ENCODE measurements around the gene LARGE1.

DNA sequence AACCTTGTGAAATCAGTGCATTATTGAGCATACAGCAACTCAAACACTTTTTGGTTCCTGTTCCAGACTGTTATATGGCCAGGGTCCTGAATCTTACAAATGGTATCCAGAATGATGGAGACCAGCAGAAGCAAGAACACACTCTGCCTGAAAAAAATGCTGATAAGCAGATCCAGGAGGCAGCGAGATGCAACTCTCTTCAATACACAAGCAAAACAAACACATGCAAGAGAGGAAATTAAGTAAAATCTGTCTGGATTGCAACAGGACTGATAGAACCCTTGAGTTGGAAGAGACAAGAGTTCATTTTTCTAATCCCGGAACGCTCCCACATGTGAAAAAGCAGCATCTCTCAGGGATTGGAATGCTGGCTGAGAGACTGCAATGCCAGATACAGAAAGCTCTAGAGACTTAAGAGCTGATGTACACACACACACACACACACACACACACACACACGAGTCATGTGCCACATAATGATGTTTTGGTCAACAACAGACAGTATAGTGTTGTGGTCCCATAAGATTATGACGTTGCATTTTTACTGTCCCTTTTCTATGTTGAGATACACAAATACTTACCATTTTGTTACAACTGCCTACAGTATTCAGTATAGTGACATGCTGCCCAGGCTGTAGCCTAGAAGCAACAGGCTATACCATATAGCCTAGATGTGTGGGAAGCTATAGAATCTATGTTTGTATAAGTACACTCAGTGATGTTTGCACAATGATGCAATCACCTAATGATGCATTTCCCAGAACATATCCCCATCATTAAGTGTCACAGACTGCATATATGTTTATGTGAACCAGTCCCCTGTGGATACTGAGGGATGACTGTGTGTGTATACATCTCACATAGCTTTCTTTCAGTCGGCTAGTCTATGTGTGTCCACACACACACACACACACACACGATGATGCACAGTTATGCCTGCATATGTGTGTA lies 406.6 kb downstream of the LARGE1 start:
- TF ChIP-seq POLR2AphosphoS5 (IDR thresholded peaks at IDR 0.05; ENCODE audit: low read depth, low read length) (no peak), SIN3A (IDR thresholded peaks at IDR 0.05; ENCODE audit: borderline replicate concordance, insufficient read depth, low read length) (no peak)
- TF ChIP-seq, protein P1, sequence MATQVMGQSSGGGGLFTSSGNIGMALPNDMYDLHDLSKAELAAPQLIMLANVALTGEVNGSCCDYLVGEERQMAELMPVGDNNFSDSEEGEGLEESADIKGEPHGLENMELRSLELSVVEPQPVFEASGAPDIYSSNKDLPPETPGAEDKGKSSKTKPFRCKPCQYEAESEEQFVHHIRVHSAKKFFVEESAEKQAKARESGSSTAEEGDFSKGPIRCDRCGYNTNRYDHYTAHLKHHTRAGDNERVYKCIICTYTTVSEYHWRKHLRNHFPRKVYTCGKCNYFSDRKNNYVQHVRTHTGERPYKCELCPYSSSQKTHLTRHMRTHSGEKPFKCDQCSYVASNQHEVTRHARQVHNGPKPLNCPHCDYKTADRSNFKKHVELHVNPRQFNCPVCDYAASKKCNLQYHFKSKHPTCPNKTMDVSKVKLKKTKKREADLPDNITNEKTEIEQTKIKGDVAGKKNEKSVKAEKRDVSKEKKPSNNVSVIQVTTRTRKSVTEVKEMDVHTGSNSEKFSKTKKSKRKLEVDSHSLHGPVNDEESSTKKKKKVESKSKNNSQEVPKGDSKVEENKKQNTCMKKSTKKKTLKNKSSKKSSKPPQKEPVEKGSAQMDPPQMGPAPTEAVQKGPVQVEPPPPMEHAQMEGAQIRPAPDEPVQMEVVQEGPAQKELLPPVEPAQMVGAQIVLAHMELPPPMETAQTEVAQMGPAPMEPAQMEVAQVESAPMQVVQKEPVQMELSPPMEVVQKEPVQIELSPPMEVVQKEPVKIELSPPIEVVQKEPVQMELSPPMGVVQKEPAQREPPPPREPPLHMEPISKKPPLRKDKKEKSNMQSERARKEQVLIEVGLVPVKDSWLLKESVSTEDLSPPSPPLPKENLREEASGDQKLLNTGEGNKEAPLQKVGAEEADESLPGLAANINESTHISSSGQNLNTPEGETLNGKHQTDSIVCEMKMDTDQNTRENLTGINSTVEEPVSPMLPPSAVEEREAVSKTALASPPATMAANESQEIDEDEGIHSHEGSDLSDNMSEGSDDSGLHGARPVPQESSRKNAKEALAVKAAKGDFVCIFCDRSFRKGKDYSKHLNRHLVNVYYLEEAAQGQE (IDR thresholded peaks at IDR 0.05; ENCODE audit: insufficient read depth in 1 of 2, low read depth in 2 of 2, low read length in 2 of 2): no peak
